ENCODE measurements around the gene TTLL10.

DNA sequence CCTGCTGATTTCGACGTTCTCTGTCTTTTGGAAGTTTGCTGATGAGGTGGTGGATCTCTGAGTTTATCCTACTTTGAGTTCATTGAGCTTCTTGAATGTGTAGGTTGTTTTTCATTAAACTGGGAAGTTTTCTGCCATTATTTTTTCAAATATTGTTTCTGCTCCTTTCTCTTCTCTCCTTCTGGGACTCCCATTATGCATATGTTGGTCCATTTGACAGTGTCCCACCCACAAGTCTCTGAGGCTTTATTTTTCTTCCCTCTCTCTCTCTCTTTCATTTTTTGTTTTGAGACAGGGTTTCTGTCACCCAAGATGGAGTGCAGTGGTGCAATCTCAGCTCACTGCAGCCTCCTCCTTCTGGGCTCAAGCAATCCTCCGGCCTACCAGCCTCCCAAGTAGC is 21.0 kb downstream of the TTLL10 start:
- TF ChIP-seq ZNF274 (IDR thresholded peaks at IDR 0.05; ENCODE audit: borderline replicate concordance, extremely low read depth, low read length), result no peak
- no peak for TF ChIP-seq CTCF (IDR thresholded peaks at IDR 0.05; ENCODE audit: control extremely low read depth in 1 of 3, insufficient read depth in 1 of 3, low read depth in 1 of 3, low read length in 3 of 3)
- TF ChIP-seq RFX5 (IDR thresholded peaks at IDR 0.05; ENCODE audit: borderline replicate concordance, low read depth, low read length), result no peak
- no peak for TF ChIP-seq EP300 (IDR thresholded peaks at IDR 0.05; ENCODE audit: borderline replicate concordance in 1 of 2, low read depth in 2 of 2, low read length in 2 of 2)
- TF ChIP-seq POLR2A (IDR thresholded peaks at IDR 0.05; ENCODE audit: control extremely low read depth in 1 of 2, low read depth in 2 of 2, low read length in 2 of 2), result no peak
- TF ChIP-seq CREB1 (IDR thresholded peaks at IDR 0.05), result no peak

All from H1 (cell line).